ENCODE data around the gene MANF.
"Not testable (repeated sequence)": the region's sequence is repeated elsewhere in the genome, so short reads cannot be mapped to it uniquely, and the experiment has no call there.

The MANF gene

GRCh38 chr3:51355891-51356578 is 29.1 kb upstream of the MANF start:
- no peak overlapping the region for H3K4me3 ChIP-seq (ENCODE audit: low read depth, low read length)
- DNase-seq (ENCODE audit: low read depth), result no peak
- no peak for TF ChIP-seq CTCF (IDR thresholded peaks at IDR 0.05; ENCODE audit: insufficient read depth, low read depth, low read length, missing control alignments)

GRCh38 chr3:51357856-51358255 is 27.2 kb upstream of the MANF start:
- TF ChIP-seq CTCF (IDR thresholded peaks at IDR 0.05; ENCODE audit: insufficient read depth, low read depth, low read length, missing control alignments), result no peak
- no peak for DNase-seq (ENCODE audit: low read depth)
- no peak overlapping the region for H3K4me3 ChIP-seq (ENCODE audit: low read depth, low read length)

- no peak overlapping the region for H3K4me3 ChIP-seq (ENCODE audit: low read depth, low read length)
- no peak for TF ChIP-seq CTCF (IDR thresholded peaks at IDR 0.05; ENCODE audit: insufficient read depth, low read depth, low read length, missing control alignments)
- no peak for DNase-seq (ENCODE audit: low read depth)
Observed at GRCh38 chr3:51358981-51359380, 26.1 kb upstream of the MANF start.

GRCh38 chr3:51360806-51361205 is 24.3 kb upstream of the MANF start:
- no peak for DNase-seq (ENCODE audit: low read depth)
- H3K4me3 ChIP-seq (ENCODE audit: low read depth, low read length), result no peak overlapping the region
- TF ChIP-seq CTCF (IDR thresholded peaks at IDR 0.05; ENCODE audit: insufficient read depth, low read depth, low read length, missing control alignments), result no peak

GRCh38 chr3:51361746-51362145 is 23.3 kb upstream of the MANF start:
- H3K4me3 ChIP-seq (ENCODE audit: low read depth, low read length), result no peak overlapping the region
- DNase-seq (ENCODE audit: low read depth), result no peak
- TF ChIP-seq CTCF (IDR thresholded peaks at IDR 0.05; ENCODE audit: insufficient read depth, low read depth, low read length, missing control alignments), result no peak

GRCh38 chr3:51362476-51362875 is 22.6 kb upstream of the MANF start:
- H3K4me3 ChIP-seq (ENCODE audit: low read depth, low read length), result no peak overlapping the region
- TF ChIP-seq CTCF (IDR thresholded peaks at IDR 0.05; ENCODE audit: insufficient read depth, low read depth, low read length, missing control alignments), result no peak
- DNase-seq (ENCODE audit: low read depth), result no peak

GRCh38 chr3:51368276-51368675 is 16.8 kb upstream of the MANF start:
- H3K4me3 ChIP-seq (ENCODE audit: low read depth, low read length); DNase-seq (ENCODE audit: low read depth): not testable (repeated sequence)

Measured in GM12865 (cell line).